DND-41 (cell line): ENCODE results near the gene PRODH2.

Source experiments
- ATAC-seq: fragments of 200-7000 bp; cut with Tn5 transposase; 3 replicates; pipeline ENCODE4 v1.9.1; 2021; ENCODE audit warnings: low read depth; ENCODE audit not compliant: insufficient read depth
- DNase-seq: peaks from one replicate; pipeline ENCODE4 v3.0.0-alpha.2; 2020
- H2AFZ ChIP-seq: 2 replicates; pipeline ENCODE4 v1.6.0; 2012; ENCODE audit warnings: low read depth, low read length
- H3K27ac ChIP-seq: 2 replicates; pipeline ENCODE4 v1.5.1; 2012; ENCODE audit warnings: low read length, inconsistent platforms
- H3K27me3 ChIP-seq: fragments of 200-600 bp; sonication (generic); 2 replicates; pipeline ENCODE4 v1.6.0; 2012; ENCODE audit warnings: low read length, mild to moderate bottlenecking, inconsistent platforms; ENCODE audit not compliant: insufficient read depth, poor library complexity
- H3K36me3 ChIP-seq: 2 replicates; pipeline ENCODE4 v1.5.1; 2012; ENCODE audit warnings: low read length, inconsistent platforms; ENCODE audit not compliant: insufficient read depth
- H3K4me1 ChIP-seq: 2 replicates; pipeline ENCODE4 v1.5.1; 2012; ENCODE audit warnings: mild to moderate bottlenecking, low read length; ENCODE audit not compliant: insufficient read depth
- H3K4me2 ChIP-seq: 2 replicates; pipeline ENCODE4 v1.6.0; 2012; ENCODE audit warnings: mild to moderate bottlenecking, moderate library complexity, low read length, inconsistent platforms; ENCODE audit not compliant: insufficient read depth
- H3K4me3 ChIP-seq, 2 experiments: fragments of 200-600 bp in 1 of 2; shearing (Covaris generic) in 1 of 2; 2 replicates each; pipeline ENCODE4 v1.5.1; 2012 to 2016; ENCODE audit warnings: inconsistent platforms in 2 of 2, low read length in 2 of 2, mild to moderate bottlenecking in 2 of 2, low read depth in 1 of 2, moderate library complexity in 1 of 2
- H3K79me2 ChIP-seq: 2 replicates; pipeline ENCODE4 v1.6.0; 2012; ENCODE audit warnings: low read length, inconsistent platforms; ENCODE audit not compliant: insufficient read depth
- H3K9ac ChIP-seq: 2 replicates; pipeline ENCODE4 v1.6.0; 2012; ENCODE audit warnings: low read depth, mild to moderate bottlenecking, inconsistent platforms, low read length, moderate library complexity
- H3K9me3 ChIP-seq: 2 replicates; pipeline ENCODE4 v1.5.1; 2012; ENCODE audit warnings: low read length, moderate library complexity, mild to moderate bottlenecking, inconsistent platforms; ENCODE audit not compliant: insufficient read depth, severe bottlenecking
- H4K20me1 ChIP-seq: 2 replicates; pipeline ENCODE4 v1.6.0; 2012; ENCODE audit warnings: low read length; ENCODE audit not compliant: insufficient read depth
- EZH2 ChIP-seq: IDR thresholded peaks from 3 replicates; pipeline ENCODE4 v1.6.1; 2012; ENCODE audit warnings: borderline replicate concordance, low read depth, mild to moderate bottlenecking, moderate library complexity, low read length, inconsistent platforms; ENCODE audit not compliant: severe bottlenecking
- TF ChIP-seq, protein P1 (sequence below): IDR thresholded peaks from 2 replicates; pipeline ENCODE4 v1.5.1; 2012; ENCODE audit warnings: borderline replicate concordance, low read length, moderate library complexity, mild to moderate bottlenecking; ENCODE audit not compliant: poor library complexity, severe bottlenecking; ENCODE audit errors: extremely low read depth

Gene PRODH2

DNA sequence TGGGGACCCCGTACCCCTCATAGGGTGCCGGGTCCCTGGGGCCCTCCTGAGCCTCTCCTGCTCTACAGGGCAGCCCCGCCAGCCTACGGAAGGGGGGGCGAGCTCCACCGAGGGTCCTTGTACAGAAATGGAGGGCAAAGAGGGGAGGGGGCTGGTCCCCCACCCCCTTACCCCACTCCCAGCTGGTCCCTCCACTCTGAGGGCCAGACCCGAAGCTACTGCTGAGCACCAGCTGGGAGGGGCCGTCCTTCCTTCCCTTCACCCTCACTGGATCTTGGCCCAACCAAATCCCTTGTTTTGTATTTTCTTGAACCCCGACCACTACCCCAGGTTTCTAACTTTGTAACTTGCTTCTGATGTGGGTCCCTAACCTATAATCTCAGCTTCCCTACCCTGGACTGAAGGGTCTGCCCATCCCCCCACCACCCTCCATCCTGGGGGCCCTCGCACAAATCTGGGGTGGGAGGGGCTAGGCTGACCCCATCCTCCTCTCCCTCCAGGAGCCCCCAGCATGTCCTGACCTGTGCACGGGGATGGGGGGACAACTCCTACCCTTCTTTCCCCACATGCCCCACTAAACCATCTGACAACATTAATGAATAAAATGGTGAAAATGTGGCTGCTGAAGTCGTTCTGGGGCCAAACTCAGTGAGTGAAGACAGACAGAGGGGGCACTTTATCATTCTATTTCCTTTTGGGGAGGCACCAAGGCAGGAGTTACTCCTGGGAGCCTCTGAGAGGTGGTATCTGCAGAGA lies 24.3 kb downstream of the PRODH2 start:
- peaks cover 28% of the 10 kb centered on the region for H3K36me3 ChIP-seq
- ATAC-seq (no peak), DNase-seq (no peak)
- H3K27ac ChIP-seq: no peak overlapping the region
- no peak overlapping the region for H3K4me2 ChIP-seq
- H4K20me1 ChIP-seq: peaks cover 4% of the 10 kb centered on the region
- no peaks in the 10 kb centered on the region for H3K4me1 ChIP-seq
- H3K79me2 ChIP-seq: no peaks in the 10 kb centered on the region
- no peaks in the 10 kb centered on the region for H3K27me3 ChIP-seq
- H3K9me3 ChIP-seq: no peaks in the 10 kb centered on the region
- H3K4me3 ChIP-seq: no peak overlapping the region
- no peak overlapping the region for H2AFZ ChIP-seq
- TF ChIP-seq, protein P1, sequence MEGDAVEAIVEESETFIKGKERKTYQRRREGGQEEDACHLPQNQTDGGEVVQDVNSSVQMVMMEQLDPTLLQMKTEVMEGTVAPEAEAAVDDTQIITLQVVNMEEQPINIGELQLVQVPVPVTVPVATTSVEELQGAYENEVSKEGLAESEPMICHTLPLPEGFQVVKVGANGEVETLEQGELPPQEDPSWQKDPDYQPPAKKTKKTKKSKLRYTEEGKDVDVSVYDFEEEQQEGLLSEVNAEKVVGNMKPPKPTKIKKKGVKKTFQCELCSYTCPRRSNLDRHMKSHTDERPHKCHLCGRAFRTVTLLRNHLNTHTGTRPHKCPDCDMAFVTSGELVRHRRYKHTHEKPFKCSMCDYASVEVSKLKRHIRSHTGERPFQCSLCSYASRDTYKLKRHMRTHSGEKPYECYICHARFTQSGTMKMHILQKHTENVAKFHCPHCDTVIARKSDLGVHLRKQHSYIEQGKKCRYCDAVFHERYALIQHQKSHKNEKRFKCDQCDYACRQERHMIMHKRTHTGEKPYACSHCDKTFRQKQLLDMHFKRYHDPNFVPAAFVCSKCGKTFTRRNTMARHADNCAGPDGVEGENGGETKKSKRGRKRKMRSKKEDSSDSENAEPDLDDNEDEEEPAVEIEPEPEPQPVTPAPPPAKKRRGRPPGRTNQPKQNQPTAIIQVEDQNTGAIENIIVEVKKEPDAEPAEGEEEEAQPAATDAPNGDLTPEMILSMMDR: no peak
- TF ChIP-seq EZH2: no peak
- H3K9ac ChIP-seq: no peak overlapping the region

DNA sequence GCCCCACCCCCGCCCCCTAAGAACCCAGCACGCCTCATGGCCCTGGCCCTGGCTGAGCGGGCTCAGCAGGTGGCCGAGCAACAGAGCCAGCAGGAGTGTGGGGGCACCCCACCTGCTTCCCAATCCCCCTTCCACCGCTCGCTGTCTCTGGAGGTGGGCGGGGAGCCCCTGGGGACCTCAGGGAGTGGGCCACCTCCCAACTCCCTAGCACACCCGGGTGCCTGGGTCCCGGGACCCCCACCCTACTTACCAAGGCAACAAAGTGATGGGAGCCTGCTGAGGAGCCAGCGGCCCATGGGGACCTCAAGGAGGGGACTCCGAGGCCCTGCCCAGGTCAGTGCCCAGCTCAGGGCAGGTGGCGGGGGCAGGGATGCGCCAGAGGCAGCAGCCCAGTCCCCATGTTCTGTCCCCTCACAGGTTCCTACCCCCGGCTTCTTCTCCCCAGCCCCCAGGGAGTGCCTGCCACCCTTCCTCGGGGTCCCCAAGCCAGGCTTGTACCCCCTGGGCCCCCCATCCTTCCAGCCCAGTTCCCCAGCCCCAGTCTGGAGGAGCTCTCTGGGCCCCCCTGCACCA lies 25.3 kb downstream of the PRODH2 start:
- Histone ChIP-seq H3K27me3 (no peaks in the 10 kb centered on the region), H3K9me3 (no peaks in the 10 kb centered on the region), H3K4me3 (no peak overlapping the region), H3K4me1 (no peaks in the 10 kb centered on the region), H2AFZ (no peak overlapping the region), H3K27ac (no peak overlapping the region), H3K9ac (no peak overlapping the region), H3K4me2 (no peak overlapping the region), H4K20me1 (peaks cover 12% of the 10 kb centered on the region), H3K36me3 (peaks cover 39% of the 10 kb centered on the region), H3K79me2 (no peaks in the 10 kb centered on the region)
- TF ChIP-seq EZH2: no peak
- TF ChIP-seq, protein P1: no peak
- DNase-seq: no peak
- no peak for ATAC-seq

DNA sequence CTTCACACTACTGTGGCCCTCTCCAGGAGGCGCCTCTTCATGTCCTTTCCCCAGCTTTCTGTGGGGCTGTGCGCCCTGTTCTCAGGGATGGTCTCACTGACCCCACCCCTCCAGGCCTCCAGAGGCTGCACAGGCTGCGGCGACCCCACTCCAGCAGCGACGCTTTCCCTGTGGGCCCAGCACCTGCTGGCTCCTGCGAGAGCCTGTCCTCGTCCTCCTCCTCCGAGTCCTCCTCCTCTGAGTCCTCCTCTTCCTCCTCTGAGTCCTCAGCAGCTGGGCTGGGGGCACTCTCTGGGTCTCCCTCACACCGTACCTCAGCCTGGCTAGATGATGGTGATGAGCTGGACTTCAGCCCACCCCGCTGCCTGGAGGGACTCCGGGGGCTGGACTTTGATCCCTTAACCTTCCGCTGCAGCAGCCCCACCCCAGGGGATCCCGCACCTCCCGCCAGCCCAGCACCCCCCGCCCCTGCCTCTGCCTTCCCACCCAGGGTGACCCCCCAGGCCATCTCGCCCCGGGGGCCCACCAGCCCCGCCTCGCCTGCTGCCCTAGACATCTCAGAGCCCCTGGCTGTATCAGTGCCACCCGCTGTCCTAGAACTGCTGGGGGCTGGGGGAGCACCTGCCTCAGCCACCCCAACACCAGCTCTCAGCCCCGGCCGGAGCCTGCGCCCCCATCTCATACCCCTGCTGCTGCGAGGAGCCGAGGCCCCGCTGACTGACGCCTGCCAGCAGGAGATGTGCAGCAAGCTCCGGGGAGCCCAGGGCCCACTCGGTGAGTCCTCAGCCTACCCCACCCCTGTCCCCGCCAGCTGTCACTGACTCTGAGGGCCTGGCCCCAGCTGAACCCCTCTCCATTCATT lies 26.1 kb downstream of the PRODH2 start:
- Histone ChIP-seq H3K4me3 (no peak overlapping the region), H3K27me3 (no peaks in the 10 kb centered on the region), H2AFZ (no peak overlapping the region), H3K27ac (no peak overlapping the region), H4K20me1 (peaks cover 16% of the 10 kb centered on the region), H3K9me3 (no peaks in the 10 kb centered on the region), H3K4me2 (no peak overlapping the region), H3K9ac (no peak overlapping the region), H3K79me2 (no peaks in the 10 kb centered on the region), H3K4me1 (no peaks in the 10 kb centered on the region), H3K36me3 (peaks cover 47% of the 10 kb centered on the region)
- DNase-seq (no peak), ATAC-seq (no peak)
- TF ChIP-seq EZH2: no peak
- TF ChIP-seq, protein P1: no peak
